ENCODE results near the gene FCN3.
"Not testable (repeated sequence)": the region's sequence is repeated elsewhere in the genome, so short reads cannot be mapped to it uniquely, and the experiment has no call there.

Gene FCN3

GRCh38 chr1:27398405-27399149 is 24.0 kb upstream of the FCN3 start:
- no peak for DNase-seq

GRCh38 chr1:27397749-27398148 is 23.1 kb upstream of the FCN3 start:
- DNase-seq: no peak

DNA sequence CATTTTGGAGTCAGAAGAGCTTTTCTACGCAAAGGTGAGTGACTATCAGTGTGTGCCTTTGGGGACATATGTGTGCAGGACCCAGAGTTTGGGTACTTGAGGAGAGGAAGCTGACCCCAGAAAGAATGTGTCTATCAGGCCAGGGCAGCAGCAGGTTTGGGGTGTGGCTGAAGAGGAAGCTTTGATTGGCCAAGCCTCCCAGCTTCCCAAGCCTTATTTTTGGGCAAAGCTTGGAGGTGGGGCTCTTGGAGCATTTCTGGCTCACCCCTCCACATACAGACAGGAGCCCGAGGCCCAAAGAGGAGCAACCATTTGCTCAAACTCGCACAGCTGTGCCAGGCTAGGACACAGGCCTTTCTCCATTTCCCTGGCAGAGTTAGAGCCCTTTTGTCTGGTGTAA is 22.5 kb upstream of the FCN3 start:
- no peak for DNase-seq

GRCh38 chr1:27395441-27396195 is 21.0 kb upstream of the FCN3 start:
- peak; percentile 84 for DNase-seq

DNA sequence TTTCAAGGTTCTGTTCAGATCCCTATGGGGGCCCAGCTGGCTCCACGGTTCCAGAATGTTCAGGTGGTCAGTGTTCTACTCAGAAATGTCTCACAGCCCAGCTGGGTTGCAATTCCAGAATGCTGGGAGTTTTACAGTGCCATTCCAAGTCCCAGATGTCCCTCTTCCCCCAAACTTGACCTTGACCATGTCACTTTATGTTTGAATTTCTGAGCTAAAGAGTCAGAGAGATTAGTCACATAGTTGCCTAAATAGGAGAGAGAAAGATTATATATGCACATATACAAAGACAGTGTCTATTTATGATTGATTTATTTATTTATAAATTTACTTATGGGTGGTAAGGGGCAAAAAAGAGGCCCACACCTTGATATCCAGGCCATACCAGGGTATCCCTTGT is 20.3 kb upstream of the FCN3 start:
- no peak for DNase-seq

DNA sequence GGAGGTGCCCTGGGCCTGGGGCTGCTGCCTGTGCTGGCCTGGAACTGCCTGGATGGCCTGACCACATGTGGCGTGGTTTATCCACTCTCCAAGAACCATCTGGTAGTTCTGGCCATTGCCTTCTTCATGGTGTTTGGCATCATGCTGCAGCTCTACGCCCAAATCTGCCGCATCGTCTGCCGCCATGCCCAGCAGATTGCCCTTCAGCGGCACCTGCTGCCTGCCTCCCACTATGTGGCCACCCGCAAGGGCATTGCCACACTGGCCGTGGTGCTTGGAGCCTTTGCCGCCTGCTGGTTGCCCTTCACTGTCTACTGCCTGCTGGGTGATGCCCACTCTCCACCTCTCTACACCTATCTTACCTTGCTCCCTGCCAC is 19.6 kb upstream of the FCN3 start:
- DNase-seq: no peak

DNA sequence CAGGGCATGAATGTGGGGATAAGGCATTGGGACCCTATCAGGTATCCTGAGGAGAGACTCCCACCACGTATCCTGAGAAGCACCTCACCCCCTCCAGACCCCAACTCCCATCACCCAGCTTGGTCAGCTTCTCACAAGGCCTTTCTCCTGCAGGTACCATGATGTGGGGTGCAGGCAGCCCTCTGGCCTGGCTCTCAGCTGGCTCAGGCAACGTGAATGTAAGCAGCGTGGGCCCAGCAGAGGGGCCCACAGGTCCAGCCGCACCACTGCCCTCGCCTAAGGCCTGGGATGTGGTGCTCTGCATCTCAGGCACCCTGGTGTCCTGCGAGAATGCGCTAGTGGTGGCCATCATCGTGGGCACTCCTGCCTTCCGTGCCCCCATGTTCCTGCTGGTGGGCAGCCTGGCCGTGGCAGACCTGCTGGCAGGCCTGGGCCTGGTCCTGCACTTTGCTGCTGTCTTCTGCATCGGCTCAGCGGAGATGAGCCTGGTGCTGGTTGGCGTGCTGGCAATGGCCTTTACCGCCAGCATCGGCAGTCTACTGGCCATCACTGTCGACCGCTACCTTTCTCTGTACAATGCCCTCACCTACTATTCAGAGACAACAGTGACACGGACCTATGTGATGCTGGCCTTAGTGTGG is 19.1 kb upstream of the FCN3 start:
- DNase-seq: no peak

DNA sequence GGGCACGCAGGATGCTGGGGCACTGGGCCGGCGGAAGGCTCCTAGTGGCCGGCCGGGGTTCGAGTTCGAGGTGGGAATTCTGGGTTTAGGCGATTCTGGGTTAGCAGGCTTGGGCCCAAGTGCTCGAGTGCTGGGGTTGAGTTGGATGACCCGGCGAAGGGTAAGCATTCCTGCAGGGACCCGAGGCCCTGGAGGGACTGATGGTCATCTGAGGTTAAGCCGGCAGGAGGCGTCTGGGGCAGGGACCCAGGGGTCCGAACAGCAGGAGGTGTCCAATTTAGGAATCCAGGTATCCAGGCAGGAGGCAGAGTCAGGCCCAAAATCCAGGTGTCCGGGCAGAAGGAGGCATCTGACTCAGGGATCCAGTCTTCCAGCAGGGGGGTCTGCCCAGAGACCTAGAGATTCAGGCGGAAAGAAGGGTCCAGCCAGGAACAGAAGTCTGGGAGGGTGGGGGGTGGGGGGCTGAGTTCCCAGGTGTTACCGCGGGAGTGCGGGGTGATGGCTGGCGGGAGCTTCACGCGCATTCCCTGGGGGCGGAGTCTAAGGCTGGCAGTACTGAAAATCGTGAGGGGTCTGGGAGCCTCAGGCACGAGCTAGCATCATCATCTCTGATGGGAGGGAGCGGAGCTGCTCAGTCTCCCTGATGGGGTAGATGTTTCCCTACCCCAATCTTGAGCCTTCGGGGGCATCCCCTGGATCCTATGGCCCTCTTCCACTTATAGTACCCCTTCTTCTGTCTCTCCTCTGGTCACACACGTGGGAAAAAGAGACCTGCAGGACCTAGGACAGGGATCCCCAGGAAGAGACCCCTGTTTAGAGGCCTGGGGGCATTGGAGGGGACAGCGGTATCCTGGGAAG is 18.4 kb upstream of the FCN3 start:
- DNase-seq: no peak

- DNase-seq: peak; percentile 96
Observed at GRCh38 chr1:27392096-27392777, 17.6 kb upstream of the FCN3 start, which contains the start of gene GPR3. Gene GPR3, plus strand, starts transcription at chr1:27392622. Its CDS starts 1,177 bp downstream, at chr1:27393799.

DNA sequence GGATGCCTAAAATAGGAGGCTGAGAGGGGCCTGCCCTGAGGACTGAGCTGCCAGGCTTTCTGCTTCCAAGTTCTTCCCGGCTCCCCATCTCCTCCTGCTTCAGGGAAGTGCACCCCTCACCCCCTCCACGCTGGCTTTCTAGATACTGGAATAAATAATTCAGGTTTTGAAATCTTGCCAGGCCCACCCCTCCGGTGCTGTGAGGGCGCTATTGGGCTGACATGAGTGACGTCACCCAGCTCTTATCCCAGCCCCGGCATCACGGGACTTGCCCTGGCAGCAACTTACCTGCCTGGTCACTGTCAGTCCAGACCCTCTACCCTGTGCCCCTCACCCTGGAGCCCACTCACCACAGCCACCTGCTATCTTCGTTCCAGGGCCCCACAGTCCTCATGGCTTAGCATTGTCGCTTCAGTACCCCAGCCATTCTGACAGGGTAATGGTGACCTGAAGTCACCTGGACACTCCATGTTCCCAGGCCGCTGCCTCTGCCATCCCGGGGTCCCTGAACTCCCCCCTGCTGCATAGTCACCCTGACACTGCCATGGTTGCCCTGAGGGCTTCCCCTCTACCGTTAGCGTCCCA is 17.0 kb upstream of the FCN3 start:
- DNase-seq: peak; percentile 39

DNA sequence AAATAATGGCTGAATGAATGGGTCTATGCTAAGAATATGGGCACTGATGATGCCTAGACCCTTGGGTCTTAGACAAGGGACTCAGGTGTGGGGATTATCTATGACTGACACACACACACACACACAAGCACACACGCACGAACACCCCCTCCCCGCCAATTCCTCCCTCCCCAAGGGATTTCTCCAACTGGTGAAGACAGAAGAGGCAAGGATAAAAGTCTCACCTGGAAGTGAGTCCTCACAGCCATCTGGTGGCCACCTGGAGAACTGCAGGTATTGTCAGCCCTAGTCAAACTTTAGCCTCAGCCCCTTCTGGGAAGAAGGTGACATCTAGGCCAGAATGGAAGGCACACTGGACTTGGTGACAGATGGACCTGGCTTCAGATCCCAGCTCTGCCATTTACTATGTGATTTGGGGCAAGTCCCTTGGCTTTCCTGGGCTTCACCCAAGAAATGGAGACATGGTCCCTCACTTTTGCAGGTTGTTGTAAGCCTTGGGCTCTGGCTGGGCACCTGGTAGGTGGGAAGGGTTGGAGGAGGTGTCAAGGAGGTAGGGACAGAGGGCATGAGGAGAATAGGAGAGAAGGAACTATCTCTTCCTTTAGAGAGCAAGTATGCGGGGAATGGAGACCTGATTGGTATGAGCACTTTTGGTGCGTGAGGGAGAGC is 13.8 kb upstream of the FCN3 start:
- DNase-seq: peak; percentile 79

DNA sequence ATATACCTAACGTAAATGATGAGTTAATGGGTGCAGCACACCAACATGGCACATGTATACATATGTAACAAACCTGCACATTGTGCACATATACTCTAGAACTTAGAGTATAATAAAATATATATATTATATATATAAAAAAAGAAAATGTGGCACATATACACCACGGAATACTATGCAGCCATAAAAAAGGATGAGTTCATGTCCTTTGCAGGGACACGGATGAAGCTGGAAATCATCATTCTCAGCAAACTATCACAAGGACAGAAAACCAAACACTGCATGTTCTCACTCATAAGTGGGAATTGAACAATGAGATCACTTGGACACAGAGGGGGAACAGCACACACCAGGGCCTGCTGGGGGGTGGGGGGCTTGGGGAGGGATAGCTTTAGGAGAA is 10.2 kb upstream of the FCN3 start:
- DNase-seq: not testable (repeated sequence)

- no peak for DNase-seq
Observed at GRCh38 chr1:27383661-27384060, 9.0 kb upstream of the FCN3 start.

- DNase-seq: peak; percentile 66
Observed at GRCh38 chr1:27383039-27383605, 8.5 kb upstream of the FCN3 start, which contains the start of gene CD164L2. Gene CD164L2, minus strand, starts transcription at chr1:27383333. Its CDS starts 94 bp downstream, at chr1:27383239.

DNA sequence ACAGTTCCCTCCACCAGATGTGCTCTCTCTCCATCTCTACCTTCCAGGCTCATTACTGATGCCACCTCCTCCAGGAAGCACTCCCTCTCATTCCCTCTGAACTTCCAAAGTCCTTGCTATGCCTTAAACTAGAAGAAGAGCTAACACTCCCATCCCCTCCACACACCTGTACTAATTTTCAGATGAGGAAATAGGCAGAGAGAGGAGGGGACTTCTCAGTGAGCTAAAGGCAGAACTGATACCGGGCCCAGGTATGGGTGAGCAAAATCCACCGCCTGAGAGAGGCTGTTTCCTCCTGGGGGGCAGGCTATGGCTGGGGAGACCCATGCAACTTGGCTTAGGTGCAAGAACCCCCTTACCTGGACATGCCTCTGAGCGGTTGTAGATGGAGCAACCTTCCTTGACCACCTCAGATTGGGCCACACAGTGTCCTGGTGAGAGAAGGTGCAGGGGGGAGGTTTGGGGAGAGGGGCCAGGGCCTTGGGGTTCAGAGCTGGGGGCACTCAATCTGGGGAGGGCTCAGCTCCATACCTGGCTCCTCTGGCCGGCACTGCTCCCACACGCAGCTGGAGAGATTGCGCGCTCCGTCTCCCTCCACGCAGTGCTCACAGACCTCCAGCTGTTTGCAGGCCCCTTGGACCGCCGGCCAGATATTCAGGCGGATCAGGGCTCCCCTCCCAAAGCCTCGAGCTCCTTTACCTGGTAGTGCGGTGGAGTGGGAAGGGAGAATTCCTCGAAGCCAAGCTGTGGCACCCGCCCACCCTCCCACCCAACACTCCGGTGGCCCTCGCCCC is 7.5 kb upstream of the FCN3 start:
- DNase-seq: no peak

GRCh38 chr1:27380766-27381733 is 6.4 kb upstream of the FCN3 start:
- DNase-seq: no peak

- DNase-seq: no peak
Observed at GRCh38 chr1:27380224-27380623, 5.6 kb upstream of the FCN3 start.

DNA sequence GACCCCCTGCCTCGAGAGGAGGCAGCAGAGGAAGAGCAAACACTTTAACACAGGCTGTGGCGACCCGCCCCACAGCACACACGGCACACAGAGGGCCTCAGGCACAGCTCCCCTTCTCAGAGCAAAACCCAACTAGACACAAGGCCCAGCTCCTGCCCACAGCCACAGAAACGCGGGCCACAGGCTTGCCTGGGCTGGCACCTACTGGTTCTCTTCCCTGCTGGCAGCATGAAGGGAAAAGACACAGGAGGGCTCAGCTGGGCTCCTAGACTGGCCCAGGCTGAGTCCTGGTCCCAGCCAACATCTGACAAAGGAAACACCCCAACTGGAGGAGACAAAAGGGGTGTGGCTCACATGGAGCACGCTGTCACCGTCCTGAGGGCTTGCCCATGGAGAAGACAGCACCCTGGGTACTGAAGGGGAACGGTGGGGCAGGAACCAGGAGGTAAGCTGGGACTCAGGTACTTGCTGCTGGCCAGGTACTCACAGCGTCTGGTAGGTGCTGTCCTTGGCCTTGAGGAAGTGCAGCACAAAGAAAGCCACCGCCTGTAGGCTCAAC is 5.0 kb upstream of the FCN3 start:
- DNase-seq: no peak
